HG03280 (cell line): Measurements from ENCODE around the gene TUBGCP2.
A peak's percentile ranks its signal among the peaks of the same experiment; 100 is the strongest.

Experiments
- ATAC-seq: cut with Tn5 transposase; IDR thresholded peaks from one replicate; pipeline ENCODE4 v1.9.1; 2021; ENCODE audit warnings: mild to moderate bottlenecking, moderate library complexity; ENCODE audit not compliant: unreplicated experiment

The TUBGCP2 gene

DNA sequence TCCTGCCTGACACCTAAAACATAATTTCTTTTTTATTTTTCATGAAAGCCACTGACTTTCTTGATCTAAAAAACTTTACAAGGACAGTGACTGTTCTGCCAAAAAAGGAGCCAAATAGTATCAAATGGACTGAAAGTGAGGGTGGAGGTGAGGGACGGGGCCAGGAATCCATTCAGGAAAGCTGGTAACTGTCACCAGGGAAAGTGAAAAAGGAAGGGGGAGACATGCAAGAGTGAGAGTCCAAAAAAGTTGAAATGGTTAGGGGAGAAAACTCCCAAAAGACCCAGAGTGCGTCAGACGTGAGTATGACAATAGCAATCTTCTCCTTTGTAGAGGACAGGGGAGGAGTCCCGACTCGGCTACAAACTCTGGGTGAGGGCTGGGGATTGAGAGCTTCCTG is 35.6 kb upstream of the TUBGCP2 start:
- no peak for ATAC-seq

GRCh38 chr10:133343558-133343957 is 34.9 kb upstream of the TUBGCP2 start:
- ATAC-seq = no peak

DNA sequence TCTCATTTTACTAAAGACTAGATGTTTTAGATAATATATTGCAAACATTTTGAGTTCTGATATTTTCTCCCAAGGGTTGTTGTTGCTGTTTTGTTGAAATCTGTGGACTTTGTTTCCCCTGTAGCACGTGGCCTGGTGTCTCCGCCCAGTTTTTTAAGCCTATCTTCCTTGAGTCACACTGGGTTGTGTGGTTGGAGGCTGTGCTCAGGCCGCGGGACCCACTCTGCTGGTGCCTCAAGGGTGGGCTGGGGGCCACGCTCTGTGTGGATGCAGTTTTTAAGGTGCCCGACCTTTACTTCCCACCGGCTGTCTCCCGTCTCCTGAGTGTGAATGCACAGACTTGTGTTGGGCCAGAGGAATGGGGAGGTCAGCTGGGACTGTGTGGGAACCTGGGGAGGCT is 34.3 kb upstream of the TUBGCP2 start:
- ATAC-seq = no peak

DNA sequence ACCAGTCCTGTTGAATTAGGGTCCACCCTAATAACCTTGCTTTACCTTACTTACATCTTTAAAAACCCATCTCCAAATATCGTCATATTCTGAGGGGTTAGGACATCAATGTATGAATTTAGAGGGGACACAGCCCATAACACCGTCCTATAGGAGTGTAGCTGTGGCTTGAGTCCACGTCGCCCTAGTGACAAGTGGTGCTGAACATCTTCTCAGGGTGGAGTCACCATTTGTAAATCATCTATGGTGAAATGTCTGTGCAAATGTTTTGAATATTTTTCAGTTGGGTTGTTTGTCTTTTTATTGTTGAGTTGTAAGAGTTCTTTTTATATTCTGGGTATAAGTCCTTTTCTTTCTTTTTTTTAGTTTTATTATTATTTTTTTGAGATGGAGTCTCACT is 33.3 kb upstream of the TUBGCP2 start:
- no peak for ATAC-seq

DNA sequence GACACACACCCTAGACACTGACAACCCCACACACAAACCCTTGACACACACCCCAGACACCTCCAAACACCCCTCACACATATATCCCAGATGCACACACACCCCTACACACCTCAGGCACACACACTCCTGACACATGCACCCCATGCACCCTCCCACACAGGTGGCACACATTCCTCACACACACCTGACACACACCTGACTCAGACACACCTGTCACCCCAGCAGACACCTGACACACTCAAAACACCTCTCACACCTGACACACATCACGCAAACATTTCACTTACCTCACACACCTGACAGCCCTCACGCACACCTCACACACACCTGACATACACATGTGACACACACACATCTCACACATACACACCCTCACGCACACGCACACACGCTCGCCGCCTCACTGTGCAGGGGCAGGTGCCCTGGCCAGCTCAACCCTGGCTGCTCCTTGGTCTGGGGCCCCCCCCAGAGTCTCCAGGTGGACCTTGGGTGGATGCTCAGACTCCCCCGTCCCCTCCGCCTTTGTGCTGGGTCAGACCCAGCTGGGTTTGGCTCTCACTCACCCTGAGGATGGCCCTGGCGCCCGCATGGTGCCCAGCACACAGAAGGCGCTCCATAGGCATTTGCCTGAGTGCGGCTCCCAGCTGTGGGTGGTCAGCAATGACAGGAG is 31.2 kb upstream of the TUBGCP2 start:
- no peak for ATAC-seq

GRCh38 chr10:133338080-133339071 is 29.7 kb upstream of the TUBGCP2 start:
- no peak for ATAC-seq

GRCh38 chr10:133337370-133337725 is 28.7 kb upstream of the TUBGCP2 start:
- ATAC-seq = no peak

- no peak for ATAC-seq
Observed at GRCh38 chr10:133336577-133337369, 28.1 kb upstream of the TUBGCP2 start, which contains the start of gene CALY. CALY (minus strand) TSS chr10:133336896; CDS start chr10:133328989, 7,907 bp downstream.

GRCh38 chr10:133336118-133336576 is 27.5 kb upstream of the TUBGCP2 start:
- no peak for ATAC-seq

DNA sequence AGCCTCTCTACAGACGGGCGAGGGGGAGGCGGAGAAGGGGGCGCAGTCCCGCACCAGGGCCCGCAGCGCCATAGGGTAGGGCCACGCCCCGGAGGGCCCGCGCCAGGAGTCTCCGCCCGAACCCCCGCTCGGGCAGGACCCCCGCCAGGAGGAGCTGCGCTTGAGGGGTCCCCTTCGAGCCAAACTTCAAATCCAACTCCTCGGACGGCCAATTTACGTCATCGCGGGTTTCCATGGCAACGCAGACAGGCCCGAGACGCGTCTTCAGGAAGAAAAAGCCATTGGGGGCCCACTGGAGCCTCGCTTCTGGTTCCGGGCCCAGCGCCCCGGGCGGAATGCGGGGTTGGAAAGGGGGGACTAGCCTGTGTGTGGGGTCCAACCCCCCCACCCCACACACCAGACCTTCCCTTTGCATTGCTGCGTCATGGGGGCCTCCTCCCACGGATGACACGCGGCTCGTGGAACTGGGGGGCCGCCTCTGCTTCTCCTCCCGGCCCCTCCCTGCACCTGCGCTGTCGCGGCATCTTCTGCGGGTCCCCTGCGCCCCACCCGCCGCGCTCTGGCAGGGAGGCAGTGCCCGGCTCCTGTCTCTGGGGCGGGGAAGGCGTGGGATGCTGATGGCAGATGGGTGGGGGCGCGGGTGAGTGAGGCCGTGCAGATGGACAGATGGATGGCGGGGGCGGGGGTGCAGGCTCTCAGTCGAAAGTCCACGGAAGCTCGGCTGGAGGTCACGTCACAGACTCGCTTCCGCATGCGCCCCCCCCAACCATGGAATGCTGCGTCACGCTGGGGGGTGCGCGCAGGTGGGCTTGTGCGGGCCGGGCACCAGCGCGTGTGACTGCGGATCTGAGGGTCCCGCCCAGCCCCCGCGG is 26.8 kb upstream of the TUBGCP2 start:
- peak; percentile 41 for ATAC-seq

- ATAC-seq = peak; percentile 28
Observed at GRCh38 chr10:133334503-133335245, 26.0 kb upstream of the TUBGCP2 start.

GRCh38 chr10:133332936-133333699 is 24.4 kb upstream of the TUBGCP2 start:
- no peak for ATAC-seq

DNA sequence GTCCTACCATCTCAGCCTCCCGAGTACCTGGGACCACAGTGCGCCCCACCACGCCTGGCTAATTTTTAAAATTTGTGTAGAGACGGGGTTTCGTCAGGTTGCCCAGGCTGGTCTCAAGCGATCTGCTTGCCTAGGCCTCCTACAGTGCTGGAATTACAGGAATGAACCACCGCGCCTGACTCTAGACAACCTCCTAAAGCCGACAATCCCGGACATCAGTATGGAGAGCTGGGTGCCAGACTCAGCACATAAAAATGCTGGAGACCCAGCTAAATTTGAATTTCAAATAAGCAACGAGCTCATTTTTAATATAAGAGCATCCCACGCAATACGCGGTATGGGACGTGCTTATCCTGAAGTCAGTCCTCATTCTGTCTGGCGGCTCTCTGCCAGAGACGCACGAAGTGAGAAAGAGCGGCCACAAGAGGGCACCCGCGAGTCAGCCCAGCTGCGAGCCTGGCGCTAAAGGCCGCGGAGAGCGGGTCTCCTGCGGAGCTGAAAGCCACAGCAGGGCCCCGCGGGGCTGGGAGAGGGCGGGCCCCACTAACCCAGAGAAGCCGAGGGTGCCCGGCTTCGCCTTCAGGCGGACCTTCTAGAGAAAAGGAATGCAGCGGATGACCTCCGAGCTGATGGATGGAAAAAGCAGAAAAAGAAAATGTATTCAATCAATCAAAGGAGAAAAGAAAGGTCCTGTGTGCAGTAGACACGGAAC is 21.0 kb upstream of the TUBGCP2 start:
- ATAC-seq = peak; percentile 86

DNA sequence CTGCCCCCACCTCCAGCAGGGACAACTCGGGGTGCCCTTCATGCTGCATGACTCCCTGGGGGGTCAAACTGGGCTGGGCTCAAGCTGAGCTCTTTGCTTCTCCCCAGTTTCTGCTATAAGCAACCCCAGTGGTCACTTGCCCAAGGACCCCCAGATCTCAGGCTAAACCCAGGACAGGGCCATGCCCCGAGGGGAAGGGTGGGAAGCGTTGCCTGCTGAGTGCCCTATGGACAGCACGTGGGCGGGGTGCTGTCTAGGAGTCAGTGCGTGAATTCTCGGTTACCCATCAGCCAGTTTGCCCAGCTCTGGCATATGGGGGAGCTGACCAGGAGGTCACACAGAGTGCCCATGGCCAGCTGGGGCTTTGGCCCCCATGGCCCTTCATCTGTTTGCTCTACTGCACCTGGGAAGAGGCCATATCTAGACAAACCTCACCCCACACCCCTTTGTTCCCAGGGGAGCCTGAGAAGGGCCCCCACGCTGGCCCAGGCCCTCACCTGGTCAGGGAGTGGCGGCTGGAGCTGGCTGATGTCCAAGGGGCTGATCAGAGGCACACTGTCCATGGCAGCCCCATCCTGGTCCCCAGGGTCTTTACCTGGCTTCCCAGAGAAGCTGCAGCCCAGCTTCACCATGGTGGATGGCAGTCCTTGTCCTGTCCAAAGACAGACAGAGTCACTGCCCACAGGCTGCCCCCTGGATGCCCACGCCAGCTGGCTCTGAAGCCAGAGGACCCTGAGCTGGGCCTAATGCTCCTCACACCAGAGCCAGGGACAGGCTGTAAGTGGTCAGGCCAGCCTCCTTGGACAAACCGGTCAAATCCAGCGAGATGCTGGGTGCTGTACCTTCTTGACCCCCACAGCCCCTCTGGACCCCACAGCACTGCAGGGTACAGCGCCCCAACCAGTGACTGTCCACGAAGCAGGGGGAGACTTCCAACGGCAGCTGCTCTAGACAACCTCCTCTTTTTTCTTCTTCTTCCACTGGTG is 20.0 kb upstream of the TUBGCP2 start:
- ATAC-seq = no peak

DNA sequence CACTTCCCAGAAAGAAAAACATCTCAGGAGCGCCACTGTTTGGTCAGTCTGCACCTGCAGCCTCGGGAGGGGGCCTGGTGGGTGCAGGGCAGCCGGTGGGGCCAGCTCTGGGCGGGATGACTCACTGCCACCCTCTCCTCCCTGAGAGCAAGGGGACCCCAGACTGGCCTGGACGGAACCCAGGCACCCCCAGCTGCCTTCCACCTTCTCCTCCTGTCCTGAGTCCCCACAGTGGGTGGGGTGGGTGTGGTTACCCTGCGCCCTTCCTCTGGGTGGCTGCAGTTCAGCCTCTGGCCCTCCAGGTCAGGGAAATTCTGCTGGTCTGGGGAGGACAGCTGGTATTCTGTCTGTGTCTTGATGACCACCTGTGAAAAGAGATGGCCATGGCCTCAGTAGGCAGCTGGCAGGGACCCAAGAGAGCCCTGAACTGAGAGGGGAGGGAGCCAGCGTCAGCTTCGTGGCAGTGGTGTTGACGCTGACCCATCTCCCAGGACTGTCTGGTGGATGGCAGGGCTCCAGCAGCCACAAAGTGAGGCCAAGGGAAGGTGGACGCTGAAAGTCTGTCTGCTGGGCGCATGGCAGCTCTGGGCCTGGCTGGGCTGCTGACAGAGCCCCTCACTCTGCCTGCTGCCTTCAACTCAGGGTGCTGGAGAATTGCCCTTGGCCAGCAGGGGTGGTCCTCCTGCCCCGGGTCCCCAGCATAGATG is 19.1 kb upstream of the TUBGCP2 start:
- ATAC-seq = no peak
